Measurements from ENCODE around the gene SNTG2. TPM values are rescaled to one million over a fixed set of nuclear protein-coding genes. Genes with fewer than 3 reads are reported as not detected.

SNTG2 gene
- total and polyA plus RNA-seq, 7 experiments from 2014 or later, result 0.26 to 4.9 (median 3.1) TPM; not detected in 2

- H3K4me3 ChIP-seq (ENCODE audit: low read length), result no peak overlapping the region
- ChIA-PET CTCF (no interaction called here), POLR2A (no interaction called here)
- H3K27me3 ChIP-seq (ENCODE audit: control insufficient read depth in 2 of 2, insufficient read depth in 2 of 2, low read length in 2 of 2), result no peaks in the 10 kb centered on the region
- no peaks in the 10 kb centered on the region for H3K4me1 Mint-ChIP-seq
- no peak overlapping the region for H3K4me3 Mint-ChIP-seq
- no peaks in the 10 kb centered on the region for H3K4me1 ChIP-seq (ENCODE audit: control insufficient read depth in 2 of 2, insufficient read depth in 2 of 2, low read length in 2 of 2)
- no peaks in the 10 kb centered on the region for H3K27me3 Mint-ChIP-seq
- intact Hi-C loops (cut with micrococcal nuclease), result no loop called here
- H3K27ac ChIP-seq (ENCODE audit: low read depth, low read length), result no peak overlapping the region
- H3K36me3 ChIP-seq (ENCODE audit: control insufficient read depth in 2 of 3, insufficient read depth in 3 of 3, low read length in 3 of 3), result no peaks in the 10 kb centered on the region
- no peak for DNase-seq
- H3K9me3 Mint-ChIP-seq, result peaks cover 0 to 3% (median 0%) of the 10 kb centered on the region in 11 donors
- no peak for ATAC-seq
- H3K36me3 Mint-ChIP-seq, result no peaks in the 10 kb centered on the region
- H3K27ac Mint-ChIP-seq, result no peak overlapping the region
- H3K9me3 ChIP-seq (ENCODE audit: control insufficient read depth in 2 of 3, low read length in 3 of 3), result no peaks in the 10 kb centered on the region
These were observed 16.8 kb upstream of the SNTG2 start for GRCh38 chr2:933734-934295.

DNA sequence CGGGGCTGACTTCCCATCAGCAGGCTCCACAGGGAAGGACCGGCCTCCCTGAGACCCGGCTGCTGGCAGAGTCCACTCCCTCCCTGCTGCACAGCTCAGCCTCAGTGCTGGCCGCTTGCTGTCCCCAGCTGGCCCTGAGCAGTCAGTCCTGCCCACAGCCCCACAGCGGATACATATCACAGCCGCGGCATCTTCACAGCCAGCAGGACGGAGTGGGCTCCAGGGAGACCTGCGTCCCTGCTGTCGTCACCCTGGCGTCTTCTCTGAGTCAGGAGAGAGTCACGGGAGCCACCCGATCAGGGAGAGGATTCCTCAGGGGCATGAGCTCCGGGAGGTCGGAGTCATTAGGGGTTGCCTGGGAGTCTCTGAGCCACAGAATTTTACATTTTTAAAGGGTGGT, 13.1 kb upstream of the SNTG2 start:
- H3K4me1 ChIP-seq (ENCODE audit: control insufficient read depth in 2 of 2, insufficient read depth in 2 of 2, low read length in 2 of 2), result no peaks in the 10 kb centered on the region
- no peaks in the 10 kb centered on the region for H3K27me3 ChIP-seq (ENCODE audit: control insufficient read depth in 2 of 2, insufficient read depth in 2 of 2, low read length in 2 of 2)
- intact Hi-C loops (cut with micrococcal nuclease), result no loop called here
- ChIA-PET CTCF (no interaction called here), POLR2A (no interaction called here)
- H3K36me3 ChIP-seq (ENCODE audit: control insufficient read depth in 2 of 3, insufficient read depth in 3 of 3, low read length in 3 of 3), result no peaks in the 10 kb centered on the region
- H3K9me3 Mint-ChIP-seq, result peaks cover 0 to 3% (median 0%) of the 10 kb centered on the region in 11 donors
- H3K27ac ChIP-seq (ENCODE audit: low read depth, low read length), result no peak overlapping the region
- no peak for ATAC-seq
- H3K27ac Mint-ChIP-seq, result no peak overlapping the region
- H3K4me3 Mint-ChIP-seq, result no peak overlapping the region
- H3K36me3 Mint-ChIP-seq, result no peaks in the 10 kb centered on the region
- DNase-seq, result no peak
- H3K4me1 Mint-ChIP-seq, result no peaks in the 10 kb centered on the region
- H3K4me3 ChIP-seq (ENCODE audit: low read length), result no peak overlapping the region
- H3K27me3 Mint-ChIP-seq, result peaks cover 0 to 2% (median 0%) of the 10 kb centered on the region in 5 donors
- H3K9me3 ChIP-seq (ENCODE audit: control insufficient read depth in 2 of 3, low read length in 3 of 3), result no peaks in the 10 kb centered on the region

DNA sequence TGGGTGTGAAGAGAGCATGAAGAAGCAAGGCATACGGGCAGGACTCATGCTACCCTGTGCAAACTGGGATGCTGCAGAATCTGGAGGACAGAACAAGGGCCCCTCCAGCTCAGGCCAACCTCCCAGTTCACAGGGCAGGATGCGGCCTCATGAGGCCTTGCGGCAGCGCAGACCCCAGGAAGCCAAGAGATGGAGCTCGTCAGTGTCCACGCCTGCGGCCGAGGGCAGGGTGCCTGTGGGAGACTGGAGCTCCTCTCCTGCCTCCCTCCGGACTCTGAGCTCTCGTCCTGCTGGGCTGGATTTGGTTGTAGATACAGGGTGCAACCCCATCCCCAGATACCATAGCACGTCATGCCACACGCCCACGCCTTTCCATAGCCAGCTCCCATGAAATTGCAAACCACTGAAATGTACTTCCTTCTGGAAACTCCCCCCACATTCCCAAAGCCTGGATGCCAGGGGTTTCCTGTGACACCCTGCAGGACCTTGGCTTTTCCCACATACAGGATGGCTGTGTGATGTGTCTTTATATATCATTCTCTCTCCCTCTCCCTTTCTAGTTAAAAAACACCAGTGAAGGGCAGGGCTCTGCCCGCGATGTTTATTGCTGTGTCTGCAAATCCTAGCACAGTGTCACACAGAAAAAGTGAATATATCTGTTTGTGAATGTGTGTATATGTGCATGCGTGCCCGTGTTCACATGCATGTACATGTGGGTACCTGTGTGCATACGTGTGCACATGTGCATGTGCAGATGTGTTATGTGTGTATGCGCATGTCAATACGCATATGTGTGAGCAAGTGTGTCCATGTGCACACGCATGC, 12.3 kb upstream of the SNTG2 start:
- Histone ChIP-seq H3K9me3 (ENCODE audit: control insufficient read depth in 2 of 3, low read length in 3 of 3) (no peaks in the 10 kb centered on the region), H3K4me1 (ENCODE audit: control insufficient read depth in 2 of 2, insufficient read depth in 2 of 2, low read length in 2 of 2) (no peaks in the 10 kb centered on the region), H3K27me3 (ENCODE audit: control insufficient read depth in 2 of 2, insufficient read depth in 2 of 2, low read length in 2 of 2) (no peaks in the 10 kb centered on the region), H3K27ac (ENCODE audit: low read depth, low read length) (no peak overlapping the region), H3K4me3 (ENCODE audit: low read length) (no peak overlapping the region), H3K36me3 (ENCODE audit: control insufficient read depth in 2 of 3, insufficient read depth in 3 of 3, low read length in 3 of 3) (no peaks in the 10 kb centered on the region)
- CTCF ChIA-PET, result no interaction called here
- POLR2A ChIA-PET, result no interaction called here
- no peaks in the 10 kb centered on the region for H3K36me3 Mint-ChIP-seq
- ATAC-seq (no peak), DNase-seq (no peak)
- peaks cover 0 to 2% (median 0%) of the 10 kb centered on the region in 5 donors for H3K27me3 Mint-ChIP-seq
- no peak overlapping the region for H3K4me3 Mint-ChIP-seq
- no peak overlapping the region for H3K27ac Mint-ChIP-seq
- H3K4me1 Mint-ChIP-seq, result no peaks in the 10 kb centered on the region
- intact Hi-C loops (cut with micrococcal nuclease), result no loop called here
- H3K9me3 Mint-ChIP-seq, result peaks cover 0 to 3% (median 0%) of the 10 kb centered on the region in 11 donors

- DNase-seq, result no peak
- CTCF ChIA-PET, result no interaction called here
- no peaks in the 10 kb centered on the region for H3K36me3 ChIP-seq (ENCODE audit: control insufficient read depth in 2 of 3, insufficient read depth in 3 of 3, low read length in 3 of 3)
- intact Hi-C loops (cut with micrococcal nuclease), result no loop called here
- H3K36me3 Mint-ChIP-seq, result peaks cover 0 to 2% (median 0%) of the 10 kb centered on the region in 5 donors
- H3K4me3 ChIP-seq (ENCODE audit: low read length), result no peak overlapping the region
- peaks cover 0 to 9% (median 2%) of the 10 kb centered on the region in 5 donors for H3K27me3 Mint-ChIP-seq
- no peaks in the 10 kb centered on the region for H3K4me1 ChIP-seq (ENCODE audit: control insufficient read depth in 2 of 2, insufficient read depth in 2 of 2, low read length in 2 of 2)
- peaks cover 0 to 10% (median 3%) of the 10 kb centered on the region in 11 donors for H3K9me3 Mint-ChIP-seq
- H3K4me1 Mint-ChIP-seq, result no peaks in the 10 kb centered on the region
- no peak for ATAC-seq
- no peak overlapping the region for H3K4me3 Mint-ChIP-seq
- no peak overlapping the region for H3K27ac ChIP-seq (ENCODE audit: low read depth, low read length)
- no peaks in the 10 kb centered on the region for H3K27me3 ChIP-seq (ENCODE audit: control insufficient read depth in 2 of 2, insufficient read depth in 2 of 2, low read length in 2 of 2)
- no peak overlapping the region for H3K27ac Mint-ChIP-seq
- POLR2A ChIA-PET, result no interaction called here
- peaks cover 0 to 4% (median 0%) of the 10 kb centered on the region in 3 experiments for H3K9me3 ChIP-seq (ENCODE audit: control insufficient read depth in 2 of 3, low read length in 3 of 3)
These were observed 10.6 kb upstream of the SNTG2 start for GRCh38 chr2:939936-940601.

GRCh38 chr2:941871-942270, 8.8 kb upstream of the SNTG2 start:
- Histone ChIP-seq H3K9me3 (ENCODE audit: control insufficient read depth in 2 of 3, low read length in 3 of 3) (peaks cover 0 to 4% (median 0%) of the 10 kb centered on the region in 3 experiments), H3K27me3 (ENCODE audit: control insufficient read depth in 2 of 2, insufficient read depth in 2 of 2, low read length in 2 of 2) (no peaks in the 10 kb centered on the region), H3K27ac (ENCODE audit: low read depth, low read length) (no peak overlapping the region), H3K36me3 (ENCODE audit: control insufficient read depth in 2 of 3, insufficient read depth in 3 of 3, low read length in 3 of 3) (no peaks in the 10 kb centered on the region), H3K4me1 (ENCODE audit: control insufficient read depth in 2 of 2, insufficient read depth in 2 of 2, low read length in 2 of 2) (no peaks in the 10 kb centered on the region), H3K4me3 (ENCODE audit: low read length) (no peak overlapping the region)
- intact Hi-C loops (cut with micrococcal nuclease), result no loop called here
- Mint-ChIP-seq H3K36me3 (peaks cover 0 to 2% (median 0%) of the 10 kb centered on the region in 5 donors), H3K4me1 (peaks cover 0 to 12% (median 6%) of the 10 kb centered on the region in 7 donors), H3K4me3 (no peak overlapping the region), H3K9me3 (peaks cover 0 to 13% (median 3%) of the 10 kb centered on the region in 11 donors), H3K27me3 (peaks cover 0 to 14% (median 2%) of the 10 kb centered on the region in 5 donors), H3K27ac (no peak overlapping the region)
- ChIA-PET POLR2A (no interaction called here), CTCF (no interaction called here)
- DNase-seq (no peak), ATAC-seq (no peak)

GRCh38 chr2:942775-943460, 7.7 kb upstream of the SNTG2 start:
- ATAC-seq, result no peak
- H3K4me1 Mint-ChIP-seq, result peaks cover 0 to 12% (median 6%) of the 10 kb centered on the region in 7 donors
- no peaks in the 10 kb centered on the region for H3K27me3 ChIP-seq (ENCODE audit: control insufficient read depth in 2 of 2, insufficient read depth in 2 of 2, low read length in 2 of 2)
- peaks cover 0 to 14% (median 5%) of the 10 kb centered on the region in 5 donors for H3K27me3 Mint-ChIP-seq
- no peaks in the 10 kb centered on the region for H3K4me1 ChIP-seq (ENCODE audit: control insufficient read depth in 2 of 2, insufficient read depth in 2 of 2, low read length in 2 of 2)
- peaks cover 0 to 2% (median 0%) of the 10 kb centered on the region in 5 donors for H3K36me3 Mint-ChIP-seq
- no peaks in the 10 kb centered on the region for H3K36me3 ChIP-seq (ENCODE audit: control insufficient read depth in 2 of 3, insufficient read depth in 3 of 3, low read length in 3 of 3)
- peaks cover 0 to 4% (median 0%) of the 10 kb centered on the region in 3 experiments for H3K9me3 ChIP-seq (ENCODE audit: control insufficient read depth in 2 of 3, low read length in 3 of 3)
- no peak overlapping the region for H3K27ac ChIP-seq (ENCODE audit: low read depth, low read length)
- H3K9me3 Mint-ChIP-seq, result peaks cover 0 to 13% (median 3%) of the 10 kb centered on the region in 11 donors
- H3K27ac Mint-ChIP-seq, result no peak overlapping the region
- CTCF ChIA-PET, result no interaction called here
- H3K4me3 ChIP-seq (ENCODE audit: low read length), result no peak overlapping the region
- intact Hi-C loops (cut with micrococcal nuclease), result no loop called here
- POLR2A ChIA-PET, result no interaction called here
- H3K4me3 Mint-ChIP-seq, result no peak overlapping the region
- DNase-seq, result no peak

All from naive thymus-derived CD4-positive, alpha-beta T cell (primary cell).